OCI-LY1 (cell line): ENCODE data around the gene GPR75.

Source experiments
- EZH2 ChIP-seq: fragments of 200-600 bp; sonication (generic), shearing (Covaris generic); IDR thresholded peaks from 2 replicates; pipeline ENCODE4 v1.8.0; 2017; ENCODE audit warnings: borderline replicate concordance, mixed run types, mild to moderate bottlenecking, antibody characterized with exemption, low read length, moderate library complexity, mixed read lengths
- TF ChIP-seq, protein P1 (sequence below): fragments of 200-600 bp; sonication (generic), shearing (Covaris generic); IDR thresholded peaks from 2 replicates; pipeline ENCODE4 v1.5.1; 2017; ENCODE audit warnings: mild to moderate bottlenecking, antibody characterized with exemption, low read length, moderate library complexity, mixed read lengths

DNA sequence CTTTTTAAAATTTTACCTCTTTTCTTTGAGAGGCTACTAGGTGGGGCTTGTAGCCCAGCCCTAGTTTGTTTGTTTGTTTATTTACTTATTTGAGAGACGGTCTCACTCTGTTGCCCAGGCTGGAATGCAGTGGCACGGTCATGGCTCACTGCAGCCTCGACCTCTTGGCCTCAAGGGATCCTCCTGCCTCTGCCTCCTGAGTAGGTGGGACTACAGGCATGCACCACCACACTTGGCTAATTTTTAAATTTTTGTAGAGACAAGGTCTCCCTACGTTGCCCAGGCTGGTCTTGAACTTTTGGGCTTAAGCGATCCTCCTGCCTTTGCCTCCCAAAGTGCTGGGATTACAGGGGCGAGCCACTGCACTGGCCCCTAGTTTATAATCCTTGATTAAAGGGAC, 38.0 kb downstream of the GPR75 start:
- TF ChIP-seq, protein P1, sequence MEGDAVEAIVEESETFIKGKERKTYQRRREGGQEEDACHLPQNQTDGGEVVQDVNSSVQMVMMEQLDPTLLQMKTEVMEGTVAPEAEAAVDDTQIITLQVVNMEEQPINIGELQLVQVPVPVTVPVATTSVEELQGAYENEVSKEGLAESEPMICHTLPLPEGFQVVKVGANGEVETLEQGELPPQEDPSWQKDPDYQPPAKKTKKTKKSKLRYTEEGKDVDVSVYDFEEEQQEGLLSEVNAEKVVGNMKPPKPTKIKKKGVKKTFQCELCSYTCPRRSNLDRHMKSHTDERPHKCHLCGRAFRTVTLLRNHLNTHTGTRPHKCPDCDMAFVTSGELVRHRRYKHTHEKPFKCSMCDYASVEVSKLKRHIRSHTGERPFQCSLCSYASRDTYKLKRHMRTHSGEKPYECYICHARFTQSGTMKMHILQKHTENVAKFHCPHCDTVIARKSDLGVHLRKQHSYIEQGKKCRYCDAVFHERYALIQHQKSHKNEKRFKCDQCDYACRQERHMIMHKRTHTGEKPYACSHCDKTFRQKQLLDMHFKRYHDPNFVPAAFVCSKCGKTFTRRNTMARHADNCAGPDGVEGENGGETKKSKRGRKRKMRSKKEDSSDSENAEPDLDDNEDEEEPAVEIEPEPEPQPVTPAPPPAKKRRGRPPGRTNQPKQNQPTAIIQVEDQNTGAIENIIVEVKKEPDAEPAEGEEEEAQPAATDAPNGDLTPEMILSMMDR = no peak
- TF ChIP-seq EZH2 = no peak
